PC-9 (cell line): ENCODE data around the gene SHANK2. TPM values are rescaled to one million over a fixed set of nuclear protein-coding genes. Genes with fewer than 3 reads are reported as not detected.

Experiments used
- BruUV-seq: library from RNA; stranded (reverse); fragments of 400-500 nt; replicated peaks from 2 replicates; lab custom pipeline; 2021; lab: Mats Ljungman, UMichigan
- CTCF ChIA-PET: fragments of 300-600 bp; sonication (Branson Sonifier 250); formaldehyde crosslinking; loops from one replicate; lab custom pipeline; 2022; ENCODE audit warnings: antibody characterized with exemption; lab: Charles Lee
- POLR2A ChIA-PET: fragments of 300-600 bp; sonication (Branson Sonifier 250); formaldehyde crosslinking; loops from one replicate; lab custom pipeline; 2022; ENCODE audit warnings: antibody characterized with exemption; ENCODE audit not compliant: unreplicated experiment; lab: Charles Lee
- DNase-seq, 2 experiments: peaks; one replicate each; pipeline versions ENCODE4 v3.0.0 to v3.0.0-alpha.2; 2015 to 2022; ENCODE audit warnings: mixed read lengths in 1 of 2
- H2AFZ ChIP-seq: fragments of 200-600 bp; sonication (generic); 2 replicates; pipeline ENCODE4 v1.8.1; 2017; ENCODE audit warnings: antibody characterized with exemption
- H3F3A ChIP-seq: fragments of 200-600 bp; sonication (generic); 2 replicates; pipeline ENCODE4 v1.8.1; 2017; ENCODE audit warnings: antibody characterized with exemption, mild to moderate bottlenecking, low read depth; ENCODE audit not compliant: insufficient read depth
- H3K27ac ChIP-seq: fragments of 200-600 bp; sonication (generic); 2 replicates; pipeline ENCODE4 v1.6.1; 2016; ENCODE audit warnings: mixed run types
- H3K27me3 ChIP-seq: fragments of 200-600 bp; sonication (generic); 2 replicates; pipeline ENCODE4 v1.6.1; 2016; ENCODE audit warnings: low read depth, mixed run types; ENCODE audit not compliant: insufficient read depth
- H3K36me3 ChIP-seq: fragments of 200-600 bp; sonication (generic); 2 replicates; pipeline ENCODE4 v1.6.1; 2016; ENCODE audit warnings: low read depth, mixed run types
- H3K4me1 ChIP-seq: fragments of 200-600 bp; sonication (generic); replicated peaks from 2 replicates; pipeline ENCODE4 v1.6.1; 2016; ENCODE audit warnings: mixed run types; ENCODE audit not compliant: insufficient read depth
- H3K4me2 ChIP-seq: fragments of 200-600 bp; sonication (generic); 2 replicates; pipeline ENCODE4 v1.6.1; 2017; ENCODE audit warnings: mixed run types
- H3K4me3 ChIP-seq: fragments of 200-600 bp; sonication (generic); 2 replicates; pipeline ENCODE4 v1.6.1; 2016; ENCODE audit warnings: mixed run types
- H3K79me2 ChIP-seq: fragments of 200-600 bp; sonication (generic); 2 replicates; pipeline ENCODE4 v1.6.1; 2017; ENCODE audit warnings: low read depth, mixed run types
- H3K9me2 ChIP-seq: fragments of 200-600 bp; sonication (generic); 2 replicates; pipeline ENCODE4 v1.8.1; 2017; ENCODE audit warnings: mild to moderate bottlenecking; ENCODE audit not compliant: insufficient read depth
- H3K9me3 ChIP-seq: fragments of 200-600 bp; sonication (generic); 2 replicates; pipeline ENCODE4 v1.8.1; 2016; ENCODE audit warnings: low read depth; ENCODE audit not compliant: insufficient read depth
- H4K20me1 ChIP-seq: fragments of 200-600 bp; sonication (generic); 2 replicates; pipeline ENCODE4 v1.8.1; 2017; ENCODE audit not compliant: insufficient read depth
- CTCF ChIP-seq: fragments of 200-600 bp; sonication (generic); conservative IDR thresholded peaks from 2 replicates; pipeline ENCODE4 v1.6.1; 2017; ENCODE audit warnings: mixed run types, antibody characterized with exemption, mild to moderate bottlenecking, moderate library complexity
- EZH2 ChIP-seq: fragments of 200-600 bp; sonication (generic); IDR thresholded peaks from 2 replicates; pipeline ENCODE4 v1.8.0; 2017; ENCODE audit warnings: antibody characterized with exemption, low read depth
- intact Hi-C: fragments of 100-400 bp; cut with micrococcal nuclease; formaldehyde crosslinking; loops from one replicate; pipeline ENCODE4 v1.10.0; 2022; ENCODE audit not compliant: unreplicated experiment
- total RNA-seq: library from RNA; stranded (reverse); gene quantifications from 2 replicates; pipeline ENCODE4 v1.2.3, GENCODE V29; 2021

The SHANK2 gene
- total RNA-seq, 1 experiment from 2014 or later = 50.5 TPM

- peaks cover 18% of the 10 kb centered on the region for H3F3A ChIP-seq
- H3K79me2 ChIP-seq = no peaks in the 10 kb centered on the region
- no peak overlapping the region for H2AFZ ChIP-seq
- H3K4me2 ChIP-seq = no peak overlapping the region
- H3K27ac ChIP-seq = no peak overlapping the region
- BruUV-seq = no TSS peak
- CTCF ChIA-PET = no interaction called here
- DNase-seq = no peak
- H3K4me1 ChIP-seq = peaks cover 32% of the 10 kb centered on the region
- H3K9me3 ChIP-seq = no peaks in the 10 kb centered on the region
- POLR2A ChIA-PET = no interaction called here
- H4K20me1 ChIP-seq = no peaks in the 10 kb centered on the region
- no peaks in the 10 kb centered on the region for H3K27me3 ChIP-seq
- intact Hi-C loops = no loop called here
- no peaks in the 10 kb centered on the region for H3K9me2 ChIP-seq
- no peaks in the 10 kb centered on the region for H3K36me3 ChIP-seq
- no peak overlapping the region for H3K4me3 ChIP-seq
- no peak for TF ChIP-seq CTCF
- TF ChIP-seq EZH2 = no peak
These were observed 28.8 kb upstream of the SHANK2 start for GRCh38 chr11:71281204-71281603.

- peaks cover 30% of the 10 kb centered on the region for H3K4me1 ChIP-seq
- no peaks in the 10 kb centered on the region for H3K9me2 ChIP-seq
- DNase-seq = no peak
- H3K27me3 ChIP-seq = no peaks in the 10 kb centered on the region
- H4K20me1 ChIP-seq = no peaks in the 10 kb centered on the region
- TF ChIP-seq CTCF (no peak), EZH2 (no peak)
- H3F3A ChIP-seq = peaks cover 18% of the 10 kb centered on the region
- POLR2A ChIA-PET = no interaction called here
- H3K4me2 ChIP-seq = no peak overlapping the region
- no peak overlapping the region for H3K4me3 ChIP-seq
- H2AFZ ChIP-seq = no peak overlapping the region
- no peak overlapping the region for H3K27ac ChIP-seq
- no peaks in the 10 kb centered on the region for H3K36me3 ChIP-seq
- no peaks in the 10 kb centered on the region for H3K79me2 ChIP-seq
- intact Hi-C loops = no loop called here
- CTCF ChIA-PET = interaction anchor here (0.6 kb wide), 1 partner anchor 19 kb away, joined by 3 read pairs; no protein-coding TSS in a partner anchor
- BruUV-seq = no TSS peak
- H3K9me3 ChIP-seq = no peaks in the 10 kb centered on the region
These were observed 27.7 kb upstream of the SHANK2 start for GRCh38 chr11:71279916-71280645.

GRCh38 chr11:71272161-71272560, 19.8 kb upstream of the SHANK2 start:
- Histone ChIP-seq H3F3A (peaks cover 7% of the 10 kb centered on the region; the same call in 1 of the 2 replicates), H3K27me3 (no peaks in the 10 kb centered on the region), H3K9me2 (no peaks in the 10 kb centered on the region), H3K4me2 (no peak overlapping the region), H3K79me2 (no peaks in the 10 kb centered on the region), H3K36me3 (no peaks in the 10 kb centered on the region), H3K4me1 (peaks cover 13% of the 10 kb centered on the region), H3K4me3 (no peak overlapping the region), H3K27ac (no peak overlapping the region), H2AFZ (no peak overlapping the region), H4K20me1 (no peaks in the 10 kb centered on the region), H3K9me3 (peaks cover 17% of the 10 kb centered on the region)
- POLR2A ChIA-PET = interaction anchor here (0.7 kb wide), 1 partner anchor 97 kb away, joined by 3 read pairs; no protein-coding TSS in a partner anchor
- no peak for TF ChIP-seq CTCF
- no peak for TF ChIP-seq EZH2
- BruUV-seq = no TSS peak
- CTCF ChIA-PET = no interaction called here
- DNase-seq = no peak
- intact Hi-C loops = no loop called here
